ENCODE results near the gene RETN.
"Not testable (repeated sequence)": the region's sequence is repeated elsewhere in the genome, so short reads cannot be mapped to it uniquely, and the experiment has no call there.

Gene RETN

DNA sequence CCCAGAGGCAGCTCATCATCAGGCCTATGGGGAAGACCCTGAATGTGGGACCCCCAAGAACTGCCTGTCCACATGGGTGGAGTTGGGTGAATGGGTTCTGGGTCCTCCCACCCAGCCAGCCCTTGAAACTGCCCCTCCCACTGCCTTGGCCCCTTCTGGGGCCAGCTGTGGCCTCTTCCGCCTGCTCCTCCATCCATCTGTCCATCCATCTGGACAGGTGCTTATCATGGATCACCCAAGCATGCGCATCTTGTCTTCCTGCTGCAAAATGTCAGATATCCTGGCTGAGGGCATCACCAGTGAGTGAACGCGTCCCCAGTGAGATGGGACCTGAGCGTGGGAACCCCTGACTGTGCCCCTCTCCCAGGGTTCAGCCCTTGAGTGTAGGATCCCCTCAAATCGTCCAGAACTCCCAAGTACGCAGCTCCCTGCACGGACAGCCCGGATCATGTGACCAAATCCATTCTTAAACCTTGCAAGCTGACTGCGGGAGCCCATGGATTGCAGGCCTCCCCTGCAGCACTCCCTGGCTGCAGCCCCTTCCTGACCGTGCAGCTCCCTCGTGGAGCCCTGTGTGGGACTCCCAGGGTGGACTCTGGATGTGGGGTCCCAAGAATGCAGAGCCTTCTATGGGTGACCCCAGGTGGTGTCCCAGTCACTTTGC, 29.9 kb upstream of the RETN start:
- no peak for FAIRE-seq

GRCh38 chr19:7639863-7640348, 28.9 kb upstream of the RETN start:
- no peak for FAIRE-seq

DNA sequence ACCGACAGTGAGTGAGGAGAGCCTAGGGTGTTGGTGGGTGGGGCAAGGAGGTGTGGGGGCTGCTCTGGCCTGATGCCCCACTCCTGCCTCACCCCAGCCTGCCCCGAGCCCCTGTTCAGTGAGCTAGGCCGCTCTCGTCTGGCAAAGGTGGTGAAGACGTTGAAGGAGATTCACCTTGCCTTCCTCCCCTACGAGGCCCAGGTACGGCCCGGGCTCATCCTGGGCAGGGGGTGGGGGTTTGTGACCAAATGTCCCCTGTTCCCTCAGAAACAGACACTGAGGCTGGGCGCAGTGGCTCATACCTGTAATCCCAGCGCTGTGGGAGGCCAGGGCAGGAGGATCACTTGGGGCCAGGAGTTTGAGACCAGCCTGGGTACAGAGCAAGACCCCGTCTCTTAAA, 28.0 kb upstream of the RETN start:
- no peak for FAIRE-seq

DNA sequence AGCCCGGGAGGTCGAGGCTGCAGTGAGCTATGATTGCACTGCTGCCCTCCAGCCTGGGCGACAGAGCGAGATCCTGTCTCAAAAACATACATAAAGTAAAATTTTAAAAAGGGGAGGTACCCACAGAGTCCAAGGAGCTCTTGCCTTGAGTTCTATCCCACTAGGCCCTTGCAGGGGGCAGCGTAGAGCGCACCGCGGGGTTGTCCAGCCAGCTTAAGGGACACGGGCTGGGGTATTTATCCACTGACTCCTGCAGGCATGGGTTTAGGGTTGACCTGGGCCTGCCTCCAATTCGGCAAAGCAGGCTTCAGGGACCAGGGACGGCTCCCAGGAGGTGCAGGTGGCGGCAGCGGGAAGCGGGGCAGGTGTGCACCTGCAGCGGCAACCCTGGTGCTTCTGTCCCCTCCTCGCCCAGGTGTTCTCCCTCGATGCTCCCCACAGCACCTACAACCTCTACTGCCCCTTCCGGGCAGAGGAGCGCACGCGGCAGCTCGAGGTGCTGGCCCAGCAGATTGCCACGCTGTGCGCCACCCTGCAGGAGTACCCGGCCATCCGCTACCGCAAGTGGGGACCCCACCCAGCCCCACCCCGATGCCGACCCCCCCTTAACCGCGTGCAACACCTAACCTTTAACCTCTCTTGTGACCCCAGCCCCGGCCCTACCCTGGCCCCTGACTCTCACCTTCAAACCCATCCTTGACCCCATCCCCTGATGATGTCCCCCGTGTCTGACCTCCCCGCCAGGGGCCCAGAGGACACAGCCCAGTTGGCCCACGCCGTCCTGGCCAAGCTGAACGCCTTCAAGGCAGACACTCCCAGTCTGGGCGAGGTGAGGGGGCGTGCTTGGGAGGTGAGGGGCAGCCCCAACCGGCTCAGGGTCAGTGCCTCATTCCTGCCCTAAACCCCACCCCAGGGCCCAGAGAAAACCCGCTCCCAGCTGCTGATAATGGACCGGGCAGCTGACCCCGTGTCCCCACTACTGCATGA, 27.3 kb upstream of the RETN start:
- FAIRE-seq, result no peak

- FAIRE-seq, result no peak
These were observed 26.4 kb upstream of the RETN start for GRCh38 chr19:7642295-7643030.

GRCh38 chr19:7643031-7643415, 25.8 kb upstream of the RETN start:
- no peak for FAIRE-seq

GRCh38 chr19:7643629-7644549, 25.0 kb upstream of the RETN start:
- FAIRE-seq, result not testable (repeated sequence)

- FAIRE-seq, result no peak
These were observed 24.3 kb upstream of the RETN start for GRCh38 chr19:7644550-7644877.

- FAIRE-seq, result no peak
These were observed 23.7 kb upstream of the RETN start for GRCh38 chr19:7645163-7645562.

DNA sequence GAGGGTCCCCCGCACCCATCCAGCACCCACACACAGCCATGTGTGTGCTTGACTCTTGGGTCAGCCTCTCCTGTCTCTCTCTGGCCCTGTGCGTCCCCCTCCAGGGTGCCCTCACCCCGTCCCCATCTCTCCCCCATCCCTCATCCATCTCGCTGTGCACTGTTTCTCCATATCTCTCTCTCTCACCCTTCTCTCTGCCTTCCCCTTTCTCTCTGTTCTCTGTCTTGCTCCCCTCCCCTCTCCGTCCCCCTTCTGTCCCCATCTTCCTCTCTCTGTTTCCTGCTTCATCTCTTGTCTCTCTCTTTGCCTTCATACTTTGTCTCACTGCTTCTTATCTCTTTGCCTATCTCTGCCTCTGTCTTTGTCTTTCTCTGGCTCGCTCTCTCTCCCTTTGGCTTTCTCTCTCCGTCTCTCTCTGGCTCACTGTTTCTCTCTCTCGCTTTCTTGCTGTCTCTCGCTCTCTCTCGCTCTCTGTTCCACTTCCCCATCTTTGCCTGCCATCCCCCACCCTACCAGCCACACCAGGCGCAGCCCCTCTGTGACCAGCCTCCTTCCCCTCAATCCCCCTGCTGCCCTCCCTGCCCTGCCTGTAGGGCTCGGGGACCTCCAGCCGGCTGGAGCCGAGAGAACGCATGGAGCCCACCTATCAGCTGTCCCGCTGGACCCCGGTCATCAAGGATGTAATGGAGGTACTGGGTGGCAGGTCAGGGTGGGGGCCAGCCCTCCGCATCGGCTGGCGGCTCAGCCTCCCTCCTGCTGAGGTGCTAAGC, 23.0 kb upstream of the RETN start:
- no peak for FAIRE-seq

DNA sequence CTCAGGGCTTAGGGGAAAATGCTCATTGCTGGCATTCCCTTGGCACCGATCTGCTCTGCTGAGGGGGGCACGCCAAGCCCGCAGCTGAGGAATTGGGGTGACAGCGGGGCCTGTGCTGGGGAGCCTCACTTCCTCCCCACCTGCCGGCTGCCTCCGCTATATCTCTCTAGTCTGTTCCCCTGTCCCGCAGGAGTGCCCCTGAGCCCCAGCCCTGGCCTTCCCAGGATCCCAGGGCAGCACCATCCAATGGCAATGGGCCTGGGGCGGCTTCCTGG, 22.5 kb upstream of the RETN start:
- FAIRE-seq, result no peak

- no peak for FAIRE-seq
These were observed 21.7 kb upstream of the RETN start for GRCh38 chr19:7647156-7647555.

- no peak for FAIRE-seq
These were observed 20.4 kb upstream of the RETN start for GRCh38 chr19:7648265-7649014.

DNA sequence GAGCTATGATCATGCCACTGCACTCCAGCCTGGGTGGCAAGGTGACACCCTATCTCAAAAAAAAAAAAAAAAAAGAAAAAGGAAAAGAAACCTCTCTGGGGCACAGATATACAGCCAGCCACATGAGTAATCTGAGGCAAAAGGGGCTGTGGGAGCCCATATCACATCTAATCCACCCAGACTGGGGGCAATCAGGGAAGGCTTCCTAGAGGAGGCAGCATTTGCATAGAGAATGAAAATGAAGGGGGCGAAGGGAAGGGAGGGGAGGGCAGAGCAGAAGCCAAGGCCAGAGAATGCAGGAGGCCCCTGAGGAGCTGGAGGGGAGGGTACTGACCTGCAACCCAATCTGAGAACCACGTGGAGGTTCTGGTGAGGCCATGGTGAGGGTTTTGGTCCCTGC, 18.7 kb upstream of the RETN start:
- no peak for FAIRE-seq

- FAIRE-seq, result no peak
These were observed 16.7 kb upstream of the RETN start for GRCh38 chr19:7652061-7652641.

- FAIRE-seq, result no peak
These were observed 14.4 kb upstream of the RETN start for GRCh38 chr19:7654401-7654800.

GRCh38 chr19:7655581-7655980, 13.3 kb upstream of the RETN start:
- no peak for FAIRE-seq

GRCh38 chr19:7657131-7657751, 11.6 kb upstream of the RETN start:
- FAIRE-seq, result no peak

DNA sequence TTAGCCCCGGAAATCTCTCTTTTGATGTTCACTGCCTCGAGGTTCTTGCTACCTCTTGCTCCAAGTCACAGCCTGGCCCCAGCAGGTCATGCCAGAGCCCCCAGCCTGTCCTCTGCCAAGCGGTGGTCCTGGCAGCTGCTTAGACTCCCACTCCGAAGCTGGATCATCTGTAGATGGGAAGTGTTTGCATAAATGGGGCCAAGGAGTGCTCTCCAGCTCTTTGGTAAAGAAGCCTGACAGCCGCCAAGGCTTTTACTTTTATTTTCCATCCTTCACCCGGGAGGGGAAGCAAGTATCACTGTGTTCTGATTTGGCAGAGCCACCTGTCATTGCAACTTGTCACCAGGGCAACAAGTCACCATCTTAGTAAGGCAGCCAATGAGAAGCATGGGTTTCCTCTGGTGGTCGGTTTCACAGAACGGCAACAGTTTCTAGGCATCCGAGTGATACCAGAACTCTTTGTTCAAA, 10.6 kb upstream of the RETN start:
- no peak for FAIRE-seq

Data from TTC549 (cell line).